HepG2 (cell line): Measurements from ENCODE around the gene TEF. TPM values are rescaled to one million over a fixed set of nuclear protein-coding genes. Genes with fewer than 3 reads are reported as not detected.

ENCODE experiments used
- BATF2 ChIP-seq: sonication (generic); formaldehyde crosslinking; IDR thresholded peaks from 2 replicates; pipeline ENCODE4 v1.8.0; 2022; ENCODE audit warnings: mild to moderate bottlenecking, missing genetic modification reagents, moderate library complexity
- CHD4 ChIP-seq: fragments of 200-600 bp; sonication (generic); IDR thresholded peaks from 2 replicates; pipeline ENCODE4 v1.7.0; 2017; ENCODE audit warnings: mild to moderate bottlenecking, low read length, borderline replicate concordance
- KDM5B ChIP-seq: sonication (generic); formaldehyde crosslinking; IDR thresholded peaks from 2 replicates; pipeline ENCODE4 v1.4.0; 2020; ENCODE audit warnings: missing genetic modification reagents, mild to moderate bottlenecking, borderline replicate concordance
- KLF12 ChIP-seq: sonication (generic); formaldehyde crosslinking; IDR thresholded peaks from 2 replicates; pipeline ENCODE4 v1.4.0; 2020; ENCODE audit warnings: missing genetic modification reagents, borderline replicate concordance
- NFE2L1 ChIP-seq: sonication (generic); formaldehyde crosslinking; IDR thresholded peaks from 2 replicates; pipeline ENCODE4 v1.4.0; 2020; ENCODE audit warnings: missing genetic modification reagents, mild to moderate bottlenecking, borderline replicate concordance
- SIN3B ChIP-seq: fragments of 150-350 bp; IDR thresholded peaks from 2 replicates; pipeline ENCODE4 v1.6.1; 2014; ENCODE audit warnings: low read length
- SSRP1 ChIP-seq: IDR thresholded peaks from 2 replicates; pipeline ENCODE4 v1.6.1; 2016; ENCODE audit warnings: control low read depth
- THYN1 ChIP-seq: sonication (generic); formaldehyde crosslinking; IDR thresholded peaks from 2 replicates; pipeline ENCODE4 v1.8.1; 2023; ENCODE audit warnings: low read depth, mild to moderate bottlenecking, moderate library complexity, missing genetic modification reagents, borderline replicate concordance
- ZEB1 ChIP-seq: IDR thresholded peaks from 2 replicates; pipeline ENCODE4 v1.6.1; 2012; ENCODE audit warnings: mild to moderate bottlenecking, low read depth, inconsistent platforms; ENCODE audit not compliant: insufficient replicate concordance
- ZNF30 ChIP-seq: sonication (generic); formaldehyde crosslinking; IDR thresholded peaks from 2 replicates; pipeline ENCODE4 v1.5.0; 2020; ENCODE audit warnings: mild to moderate bottlenecking, missing genetic modification reagents
- ZNF329 ChIP-seq: sonication (generic); formaldehyde crosslinking; IDR thresholded peaks from 2 replicates; pipeline ENCODE4 v1.9.0; 2021; ENCODE audit warnings: low read depth, mild to moderate bottlenecking, missing genetic modification reagents
- ZNF75D ChIP-seq: sonication (generic); formaldehyde crosslinking; IDR thresholded peaks from 2 replicates; pipeline ENCODE4 v1.8.1; 2023; ENCODE audit warnings: missing genetic modification reagents, mild to moderate bottlenecking, borderline replicate concordance
- ZNF792 ChIP-seq: IDR thresholded peaks from 2 replicates; pipeline ENCODE4 v1.6.1; 2016
- ZNF841 ChIP-seq: sonication (generic); formaldehyde crosslinking; IDR thresholded peaks from 2 replicates; pipeline ENCODE4 v1.8.1; 2023; ENCODE audit warnings: missing genetic modification reagents, borderline replicate concordance
- polyA plus RNA-seq, 8 experiments: library from polyadenylated mRNA; depleted of rRNA in 3 of 8; stranded (reverse) in 7 of 8; unstranded in 1 of 8; fragments of >200 nt; fragmentation: Illumina TruSeq in 4 of 8; extraction: Trizol in 4 of 8; gene quantifications; 2 replicates each; pipeline versions ENCODE4 v1.2.1 to v1.2.3, GENCODE V29; 2011 to 2016; ENCODE audit warnings: low read depth in 4 of 8, missing spikeins in 1 of 8, mixed read lengths in 1 of 8; ENCODE audit not compliant: insufficient read depth in 1 of 8
- total RNA-seq, 5 experiments: library from RNA; depleted of rRNA; stranded (reverse); fragments of >200 nt; fragmentation: Illumina TruSeq; extraction: Trizol; gene quantifications; 2 replicates each; pipeline ENCODE4 v1.2.3, GENCODE V29; 2016; ENCODE audit warnings: low read depth in 1 of 5
- TF ChIP-seq, protein P1 (sequence below): sonication (generic); formaldehyde crosslinking; IDR thresholded peaks from 2 replicates; pipeline ENCODE4 v1.5.0; 2020; ENCODE audit warnings: missing genetic modification reagents
- TF ChIP-seq, protein P2 (sequence below): sonication (generic); formaldehyde crosslinking; conservative IDR thresholded peaks from 2 replicates; pipeline ENCODE4 v1.8.1; 2023; ENCODE audit warnings: missing genetic modification reagents
- TF ChIP-seq, protein P3 (sequence below), 2 experiments: sonication (generic) in 1 of 2; formaldehyde crosslinking in 1 of 2; IDR thresholded peaks; 2 replicates each; pipeline versions ENCODE4 v1.4.0 to v1.6.1; 2016 to 2020; ENCODE audit warnings: borderline replicate concordance in 1 of 2, low read depth in 1 of 2, mild to moderate bottlenecking in 1 of 2, missing genetic modification reagents in 1 of 2
- TF ChIP-seq, protein P4 (sequence below): sonication (generic); formaldehyde crosslinking; IDR thresholded peaks from 2 replicates; pipeline ENCODE4 v1.8.0; 2022; ENCODE audit warnings: mild to moderate bottlenecking, missing genetic modification reagents, moderate library complexity
- TF ChIP-seq, protein P5 (sequence below): sonication (generic); formaldehyde crosslinking; IDR thresholded peaks from 2 replicates; pipeline ENCODE4 v1.5.0; 2020; ENCODE audit warnings: missing genetic modification reagents

TEF gene
- total and polyA plus RNA-seq, 2 of the 13 experiments (the other 11 are each of a cell fraction or from before 2014, with no cell fraction given) = 7.6 to 11.2 TPM

GRCh38 chr22:41448189-41448808 lies 66.6 kb downstream of the TEF start (continued):
- TF ChIP-seq CHD4 (no peak), ZNF30 (CRISPR knock-in tag) (no peak), THYN1 (CRISPR knock-in tag) (no peak), ZEB1 (peak; percentile 27), KDM5B (CRISPR knock-in tag) (peak; percentile 56; the same call in 1 of the 2 replicates), NFE2L1 (CRISPR knock-in tag) (no peak), ZNF75D (CRISPR knock-in tag) (no peak), SSRP1 (CRISPR knock-in tag) (no peak), ZNF329 (no peak), ZNF792 (CRISPR knock-in tag) (peak; percentile 84), BATF2 (CRISPR knock-in tag) (no peak), ZNF841 (CRISPR knock-in tag) (no peak), SIN3B (0 out of 2 replicates have a peak, but pooled peaks have one; percentile 45), KLF12 (CRISPR knock-in tag) (no peak)
- TF ChIP-seq, protein P1, sequence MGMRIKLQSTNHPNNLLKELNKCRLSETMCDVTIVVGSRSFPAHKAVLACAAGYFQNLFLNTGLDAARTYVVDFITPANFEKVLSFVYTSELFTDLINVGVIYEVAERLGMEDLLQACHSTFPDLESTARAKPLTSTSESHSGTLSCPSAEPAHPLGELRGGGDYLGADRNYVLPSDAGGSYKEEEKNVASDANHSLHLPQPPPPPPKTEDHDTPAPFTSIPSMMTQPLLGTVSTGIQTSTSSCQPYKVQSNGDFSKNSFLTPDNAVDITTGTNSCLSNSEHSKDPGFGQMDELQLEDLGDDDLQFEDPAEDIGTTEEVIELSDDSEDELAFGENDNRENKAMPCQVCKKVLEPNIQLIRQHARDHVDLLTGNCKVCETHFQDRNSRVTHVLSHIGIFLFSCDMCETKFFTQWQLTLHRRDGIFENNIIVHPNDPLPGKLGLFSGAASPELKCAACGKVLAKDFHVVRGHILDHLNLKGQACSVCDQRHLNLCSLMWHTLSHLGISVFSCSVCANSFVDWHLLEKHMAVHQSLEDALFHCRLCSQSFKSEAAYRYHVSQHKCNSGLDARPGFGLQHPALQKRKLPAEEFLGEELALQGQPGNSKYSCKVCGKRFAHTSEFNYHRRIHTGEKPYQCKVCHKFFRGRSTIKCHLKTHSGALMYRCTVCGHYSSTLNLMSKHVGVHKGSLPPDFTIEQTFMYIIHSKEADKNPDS (CRISPR knock-in tag) = no peak
- TF ChIP-seq, protein P2, sequence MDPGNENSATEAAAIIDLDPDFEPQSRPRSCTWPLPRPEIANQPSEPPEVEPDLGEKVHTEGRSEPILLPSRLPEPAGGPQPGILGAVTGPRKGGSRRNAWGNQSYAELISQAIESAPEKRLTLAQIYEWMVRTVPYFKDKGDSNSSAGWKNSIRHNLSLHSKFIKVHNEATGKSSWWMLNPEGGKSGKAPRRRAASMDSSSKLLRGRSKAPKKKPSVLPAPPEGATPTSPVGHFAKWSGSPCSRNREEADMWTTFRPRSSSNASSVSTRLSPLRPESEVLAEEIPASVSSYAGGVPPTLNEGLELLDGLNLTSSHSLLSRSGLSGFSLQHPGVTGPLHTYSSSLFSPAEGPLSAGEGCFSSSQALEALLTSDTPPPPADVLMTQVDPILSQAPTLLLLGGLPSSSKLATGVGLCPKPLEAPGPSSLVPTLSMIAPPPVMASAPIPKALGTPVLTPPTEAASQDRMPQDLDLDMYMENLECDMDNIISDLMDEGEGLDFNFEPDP (CRISPR knock-in tag) = no peak
- TF ChIP-seq, protein P3, sequence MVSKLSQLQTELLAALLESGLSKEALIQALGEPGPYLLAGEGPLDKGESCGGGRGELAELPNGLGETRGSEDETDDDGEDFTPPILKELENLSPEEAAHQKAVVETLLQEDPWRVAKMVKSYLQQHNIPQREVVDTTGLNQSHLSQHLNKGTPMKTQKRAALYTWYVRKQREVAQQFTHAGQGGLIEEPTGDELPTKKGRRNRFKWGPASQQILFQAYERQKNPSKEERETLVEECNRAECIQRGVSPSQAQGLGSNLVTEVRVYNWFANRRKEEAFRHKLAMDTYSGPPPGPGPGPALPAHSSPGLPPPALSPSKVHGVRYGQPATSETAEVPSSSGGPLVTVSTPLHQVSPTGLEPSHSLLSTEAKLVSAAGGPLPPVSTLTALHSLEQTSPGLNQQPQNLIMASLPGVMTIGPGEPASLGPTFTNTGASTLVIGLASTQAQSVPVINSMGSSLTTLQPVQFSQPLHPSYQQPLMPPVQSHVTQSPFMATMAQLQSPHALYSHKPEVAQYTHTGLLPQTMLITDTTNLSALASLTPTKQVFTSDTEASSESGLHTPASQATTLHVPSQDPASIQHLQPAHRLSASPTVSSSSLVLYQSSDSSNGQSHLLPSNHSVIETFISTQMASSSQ (IDR thresholded peaks at IDR 0.05; ENCODE audit: low read depth) = no peak
- TF ChIP-seq, protein P3 (CRISPR knock-in tag; IDR thresholded peaks at IDR 0.05; ENCODE audit: borderline replicate concordance) = peak; percentile 70; the same call in 1 of the 2 replicates
- TF ChIP-seq, protein P4, sequence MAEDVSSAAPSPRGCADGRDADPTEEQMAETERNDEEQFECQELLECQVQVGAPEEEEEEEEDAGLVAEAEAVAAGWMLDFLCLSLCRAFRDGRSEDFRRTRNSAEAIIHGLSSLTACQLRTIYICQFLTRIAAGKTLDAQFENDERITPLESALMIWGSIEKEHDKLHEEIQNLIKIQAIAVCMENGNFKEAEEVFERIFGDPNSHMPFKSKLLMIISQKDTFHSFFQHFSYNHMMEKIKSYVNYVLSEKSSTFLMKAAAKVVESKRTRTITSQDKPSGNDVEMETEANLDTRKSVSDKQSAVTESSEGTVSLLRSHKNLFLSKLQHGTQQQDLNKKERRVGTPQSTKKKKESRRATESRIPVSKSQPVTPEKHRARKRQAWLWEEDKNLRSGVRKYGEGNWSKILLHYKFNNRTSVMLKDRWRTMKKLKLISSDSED (CRISPR knock-in tag) = no peak
- TF ChIP-seq, protein P5, sequence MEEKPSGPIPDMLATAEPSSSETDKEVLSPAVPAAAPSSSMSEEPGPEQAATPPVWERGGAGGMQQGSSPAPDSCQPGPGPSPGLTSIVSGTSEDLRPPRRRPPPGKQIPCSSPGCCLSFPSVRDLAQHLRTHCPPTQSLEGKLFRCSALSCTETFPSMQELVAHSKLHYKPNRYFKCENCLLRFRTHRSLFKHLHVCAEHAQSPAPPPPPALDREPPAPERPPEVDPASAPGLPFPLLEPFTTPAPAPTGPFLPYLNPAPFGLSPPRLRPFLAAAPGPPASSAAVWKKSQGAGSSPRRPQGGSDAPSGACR (CRISPR knock-in tag) = no peak
